AML-193 (cell line): ENCODE results near the gene MOB3B.
"Not testable (repeated sequence)": the region's sequence is repeated elsewhere in the genome, so short reads cannot be mapped to it uniquely, and the experiment has no call there.

Experiments
- DNase-seq, 2 experiments: peaks; one replicate each; lab custom pipeline; 2025; lab: John Stamatoyannopoulos, UW

Gene MOB3B

GRCh38 chr9:27475057-27475595 is 54.5 kb downstream of the MOB3B start:
- DNase-seq: no peak

GRCh38 chr9:27474305-27474704 is 55.3 kb downstream of the MOB3B start:
- no peak for DNase-seq

DNA sequence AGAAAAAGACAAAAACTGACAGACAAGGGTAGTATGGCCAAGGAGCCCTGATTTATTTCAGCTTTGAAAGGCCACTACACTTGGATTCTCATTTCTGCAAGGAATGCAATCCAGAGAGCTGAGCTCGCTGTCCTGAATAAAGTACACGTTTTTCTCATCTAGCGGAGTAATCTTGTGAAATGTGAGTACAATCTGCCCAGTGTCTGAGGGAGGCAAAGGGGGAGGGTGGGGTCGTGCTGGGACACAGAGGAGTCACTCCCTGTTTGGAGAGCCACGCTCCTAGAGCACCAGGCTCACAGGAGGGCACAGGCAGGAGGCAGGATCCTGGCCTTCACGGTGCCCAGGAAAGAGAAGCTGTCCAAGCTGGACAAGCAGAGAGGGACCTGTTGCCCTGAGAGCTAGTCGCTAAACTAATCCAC is 56.5 kb downstream of the MOB3B start:
- no peak for DNase-seq

- DNase-seq: no peak
These were observed 57.4 kb downstream of the MOB3B start for GRCh38 chr9:27472195-27472594.

DNA sequence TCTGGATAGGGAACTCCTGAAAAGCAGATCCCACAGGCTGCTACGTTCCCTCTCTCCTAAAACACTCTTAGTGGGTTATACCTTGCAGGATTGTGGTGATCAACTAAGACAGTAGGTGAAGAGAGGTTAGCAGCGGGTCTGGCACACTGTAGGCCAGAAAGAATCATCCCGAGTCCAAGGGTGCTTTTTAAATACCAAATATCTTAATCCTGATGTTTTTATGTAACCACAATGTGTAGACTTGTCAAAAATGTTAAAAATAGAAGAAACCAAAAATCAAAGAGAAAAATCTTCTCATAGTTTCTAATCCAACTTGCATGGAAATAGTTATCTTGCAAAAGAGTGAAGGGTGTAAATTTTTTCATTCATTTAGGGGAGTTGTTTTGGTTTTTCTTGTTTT is 57.8 kb downstream of the MOB3B start:
- no peak for DNase-seq

DNA sequence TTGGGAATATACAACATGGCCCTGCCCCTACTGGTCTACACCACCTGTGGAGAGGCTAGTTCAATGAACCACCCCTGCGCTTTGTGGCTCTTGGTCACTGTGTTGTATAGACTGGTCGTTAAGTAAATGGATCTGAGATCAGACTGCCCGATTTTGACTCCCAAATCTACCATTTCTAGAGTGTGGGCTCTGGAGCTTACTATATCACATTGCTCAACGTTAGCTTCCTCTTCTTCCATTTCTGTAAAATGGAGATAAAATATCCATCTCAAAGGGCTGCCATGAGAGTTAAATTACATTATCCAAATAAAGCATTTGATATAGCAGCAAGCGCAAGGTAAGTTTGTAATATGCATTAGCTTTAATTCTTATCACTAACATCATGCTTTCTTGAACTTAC is 58.2 kb downstream of the MOB3B start:
- DNase-seq: no peak

DNA sequence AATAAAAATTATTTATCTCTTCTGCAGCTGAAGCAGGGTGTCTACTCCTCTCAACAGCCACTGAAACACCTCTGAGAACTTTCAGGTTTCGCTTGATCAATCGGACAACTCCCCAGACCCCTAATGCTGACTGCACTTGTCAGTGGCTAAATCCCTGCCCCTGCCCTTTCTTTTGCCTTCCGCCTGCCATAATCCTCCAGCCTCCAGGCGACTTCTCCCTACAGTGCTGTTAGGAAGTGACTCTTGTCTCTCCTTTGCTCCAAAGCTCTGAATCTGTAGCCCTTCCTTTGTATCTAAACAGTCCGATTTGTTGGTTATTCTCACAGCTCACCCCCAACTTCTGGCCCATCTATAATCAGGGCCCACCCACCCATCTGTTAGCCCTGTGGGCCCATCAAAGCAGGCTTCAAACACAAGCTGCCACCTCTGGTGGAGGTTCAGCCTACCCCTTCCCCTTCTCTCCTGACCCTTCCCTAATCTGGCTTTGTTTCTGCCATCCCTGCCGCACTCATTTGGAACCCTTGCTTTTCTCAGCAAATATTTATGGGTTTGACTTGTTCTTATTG is 59.2 kb downstream of the MOB3B start:
- DNase-seq: no peak

- DNase-seq: no peak
These were observed 60.1 kb downstream of the MOB3B start for GRCh38 chr9:27469550-27469949.

DNA sequence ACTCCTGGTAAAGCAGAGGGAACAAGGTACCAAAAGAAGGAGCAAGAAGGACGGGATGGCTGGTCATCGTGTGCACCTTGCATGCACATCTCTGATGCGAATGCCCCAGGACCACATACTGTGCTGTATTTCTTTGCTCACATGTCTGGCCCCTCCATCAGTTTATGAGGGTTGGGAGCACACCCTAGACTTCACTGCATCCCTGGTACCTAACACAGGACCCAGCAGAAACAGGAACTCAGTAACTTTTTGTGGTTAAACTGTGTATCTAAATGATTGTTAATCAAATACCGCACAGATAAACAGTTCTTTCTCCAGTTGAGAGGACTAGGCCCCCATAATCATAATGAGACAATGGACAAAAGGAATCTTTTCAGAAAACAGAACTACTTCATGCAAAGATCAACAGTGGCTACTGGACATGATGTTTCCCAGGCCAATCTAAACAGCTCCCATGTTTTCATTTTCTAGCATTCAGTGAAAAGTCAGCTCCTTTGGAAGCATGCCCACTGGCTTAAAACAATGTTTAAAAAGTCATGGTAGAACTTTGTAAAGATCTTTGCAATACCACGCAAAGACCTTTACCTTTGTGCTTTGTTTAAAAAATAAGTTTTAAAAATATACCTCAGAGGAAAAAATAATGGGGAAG is 61.0 kb downstream of the MOB3B start:
- DNase-seq: no peak

DNA sequence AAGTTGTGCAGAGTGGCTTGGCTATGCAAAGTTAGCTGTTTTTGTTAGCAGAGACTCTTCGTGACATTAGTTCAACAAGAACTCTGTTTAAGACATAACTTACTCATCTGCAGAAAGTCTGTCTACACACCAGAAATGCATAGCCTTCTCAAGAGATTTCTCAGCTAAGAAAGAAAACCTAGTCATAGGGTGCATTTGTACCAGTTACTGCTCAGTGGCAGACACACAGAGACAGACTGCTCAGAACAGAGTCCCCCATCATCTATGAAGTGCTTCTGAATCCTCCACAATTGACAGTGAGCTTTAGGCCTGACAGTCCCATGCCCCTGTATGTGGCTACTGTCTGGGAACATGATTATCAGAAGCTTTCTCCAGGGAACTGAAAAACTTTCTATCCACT is 61.6 kb downstream of the MOB3B start:
- no peak for DNase-seq

- DNase-seq: no peak
These were observed 62.1 kb downstream of the MOB3B start for GRCh38 chr9:27467486-27467885.

DNA sequence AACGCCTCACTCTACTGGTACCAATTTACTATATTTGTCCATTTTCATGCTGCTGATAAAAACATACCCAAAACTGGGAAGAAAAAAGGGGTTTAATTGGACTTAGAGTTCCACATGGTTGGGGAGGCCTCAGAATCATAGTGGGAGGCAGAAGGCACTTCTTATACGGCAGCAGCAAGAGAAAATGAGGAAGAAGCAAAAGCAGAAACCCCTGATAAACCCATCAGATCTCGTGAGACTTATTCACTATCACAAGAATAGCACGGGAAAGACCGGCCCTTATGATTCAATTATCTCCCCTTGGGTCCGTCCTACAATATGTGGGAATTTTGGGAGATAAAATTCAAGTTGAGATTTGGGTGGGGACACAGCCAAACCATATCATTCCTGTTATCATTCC is 63.1 kb downstream of the MOB3B start:
- DNase-seq: not testable (repeated sequence)

- DNase-seq: not testable (repeated sequence)
These were observed 64.7 kb downstream of the MOB3B start for GRCh38 chr9:27464950-27465349.

DNA sequence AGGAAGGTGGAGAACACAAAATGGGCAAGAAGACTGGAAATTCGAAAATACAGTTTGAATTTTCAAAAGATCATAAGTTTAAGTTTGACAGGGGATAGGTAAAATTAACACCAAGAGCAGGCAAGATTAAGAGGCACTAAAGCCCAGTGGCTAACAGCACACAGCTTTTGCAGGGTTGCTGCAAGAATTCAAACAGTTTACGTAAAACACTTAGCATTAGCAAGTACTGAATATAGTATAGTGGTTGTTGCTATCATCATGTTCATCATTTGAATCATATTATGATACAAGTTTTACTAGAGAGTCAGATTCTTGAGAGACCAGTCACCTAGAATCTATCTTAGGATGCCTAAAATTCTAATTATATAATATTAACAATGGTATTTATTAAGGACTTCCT is 66.8 kb downstream of the MOB3B start:
- no peak for DNase-seq

DNA sequence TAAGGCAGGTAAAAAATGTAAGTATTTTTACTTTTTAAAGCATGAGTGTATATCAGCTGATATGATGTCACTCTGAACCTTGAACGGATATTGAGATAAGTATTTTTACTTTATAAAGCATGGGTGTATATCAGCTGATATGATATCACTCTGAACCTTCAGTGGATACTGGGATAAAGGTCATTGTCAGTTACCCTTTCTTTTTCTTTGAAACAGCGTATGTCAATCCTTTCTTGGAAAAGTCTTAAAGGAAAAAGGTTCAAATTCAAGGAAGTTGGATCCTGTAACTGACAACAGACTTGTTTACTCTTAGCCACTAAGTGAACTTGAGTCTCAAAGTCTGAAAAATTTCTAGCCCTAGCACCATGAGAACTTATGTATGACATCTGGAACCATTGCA is 67.2 kb downstream of the MOB3B start:
- no peak for DNase-seq

DNA sequence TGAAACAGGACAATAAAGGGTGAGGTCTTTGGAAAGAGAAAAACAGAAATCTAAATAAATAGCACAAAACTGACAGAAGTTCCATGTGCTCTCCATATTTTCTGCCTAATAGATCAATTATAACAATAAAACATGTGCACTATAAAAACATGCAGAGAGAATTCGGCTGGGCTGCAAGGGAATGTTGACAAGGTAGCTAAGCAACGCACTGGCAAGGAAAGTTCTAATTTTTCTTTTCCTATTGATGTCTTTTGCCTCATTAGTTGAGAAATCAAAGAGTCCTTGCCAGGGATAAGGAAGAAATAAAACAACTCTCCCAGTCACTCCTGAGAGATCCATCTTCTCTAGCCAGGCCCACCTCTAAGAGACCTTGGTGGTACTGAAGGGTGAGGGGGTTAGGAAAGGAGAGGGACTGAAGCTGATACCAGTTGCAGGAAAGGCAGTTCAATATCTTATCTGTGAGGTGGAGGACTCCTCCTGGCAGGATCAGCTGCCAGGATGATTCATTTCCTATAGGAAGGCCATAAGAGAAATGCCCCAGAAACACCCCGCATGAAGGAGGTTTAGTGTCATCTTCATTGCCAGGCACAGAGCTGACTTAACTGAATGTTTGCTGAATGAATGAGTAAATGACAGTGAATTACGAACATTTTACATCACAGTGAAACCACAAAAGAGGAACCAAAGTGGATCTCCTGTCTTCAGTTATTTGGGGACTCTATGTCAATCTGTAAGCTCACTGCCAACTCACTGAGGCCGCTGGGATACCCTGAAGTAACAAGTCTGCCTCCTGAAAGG is 69.2 kb downstream of the MOB3B start:
- peak; percentile 17 to 22 for DNase-seq

- no peak for DNase-seq
These were observed 72.2 kb downstream of the MOB3B start for GRCh38 chr9:27457445-27457844.

- DNase-seq: no peak
These were observed 75.6 kb downstream of the MOB3B start for GRCh38 chr9:27453860-27454553.

- DNase-seq: no peak
These were observed 78.3 kb downstream of the MOB3B start for GRCh38 chr9:27451207-27451797.

- no peak for DNase-seq
These were observed 78.9 kb downstream of the MOB3B start for GRCh38 chr9:27450752-27451151.

GRCh38 chr9:27448356-27448755 is 81.3 kb downstream of the MOB3B start:
- DNase-seq: not testable (repeated sequence)
